Measurements from ENCODE around the gene ZNF343. TPM values are rescaled to one million over a fixed set of nuclear protein-coding genes. Genes with fewer than 3 reads are reported as not detected.

The ZNF343 gene
- total RNA-seq, 1 donor from 2014 or later = 6.9 TPM

DNA sequence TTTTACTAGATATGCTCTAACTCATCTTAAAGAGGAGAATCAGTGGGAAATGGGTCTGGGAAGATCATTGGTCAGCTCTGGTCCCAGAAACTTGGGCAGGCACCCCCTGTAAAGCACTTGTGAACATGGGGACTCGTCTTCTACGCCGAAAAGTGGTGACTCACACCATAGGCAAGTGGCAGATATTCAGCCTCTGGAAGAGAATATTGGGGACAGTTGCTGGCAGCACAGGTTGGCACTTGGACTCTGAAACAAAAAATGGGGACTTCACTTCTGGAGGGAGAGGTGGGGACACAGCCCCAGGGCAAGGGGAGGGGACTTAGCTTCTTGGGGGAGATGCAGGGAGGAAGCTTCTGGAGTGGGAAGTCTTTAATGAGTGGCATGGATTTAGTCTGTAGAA is 11.9 kb upstream of the ZNF343 start:
- no peak for DNase-seq (ENCODE audit: low read depth)
- no peak overlapping the region for H3K4me3 ChIP-seq (ENCODE audit: low read depth, low read length)
- TF ChIP-seq, protein P1, sequence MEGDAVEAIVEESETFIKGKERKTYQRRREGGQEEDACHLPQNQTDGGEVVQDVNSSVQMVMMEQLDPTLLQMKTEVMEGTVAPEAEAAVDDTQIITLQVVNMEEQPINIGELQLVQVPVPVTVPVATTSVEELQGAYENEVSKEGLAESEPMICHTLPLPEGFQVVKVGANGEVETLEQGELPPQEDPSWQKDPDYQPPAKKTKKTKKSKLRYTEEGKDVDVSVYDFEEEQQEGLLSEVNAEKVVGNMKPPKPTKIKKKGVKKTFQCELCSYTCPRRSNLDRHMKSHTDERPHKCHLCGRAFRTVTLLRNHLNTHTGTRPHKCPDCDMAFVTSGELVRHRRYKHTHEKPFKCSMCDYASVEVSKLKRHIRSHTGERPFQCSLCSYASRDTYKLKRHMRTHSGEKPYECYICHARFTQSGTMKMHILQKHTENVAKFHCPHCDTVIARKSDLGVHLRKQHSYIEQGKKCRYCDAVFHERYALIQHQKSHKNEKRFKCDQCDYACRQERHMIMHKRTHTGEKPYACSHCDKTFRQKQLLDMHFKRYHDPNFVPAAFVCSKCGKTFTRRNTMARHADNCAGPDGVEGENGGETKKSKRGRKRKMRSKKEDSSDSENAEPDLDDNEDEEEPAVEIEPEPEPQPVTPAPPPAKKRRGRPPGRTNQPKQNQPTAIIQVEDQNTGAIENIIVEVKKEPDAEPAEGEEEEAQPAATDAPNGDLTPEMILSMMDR (conservative IDR thresholded peaks at IDR 0.05; ENCODE audit: low read depth, low read length) = no peak

DNA sequence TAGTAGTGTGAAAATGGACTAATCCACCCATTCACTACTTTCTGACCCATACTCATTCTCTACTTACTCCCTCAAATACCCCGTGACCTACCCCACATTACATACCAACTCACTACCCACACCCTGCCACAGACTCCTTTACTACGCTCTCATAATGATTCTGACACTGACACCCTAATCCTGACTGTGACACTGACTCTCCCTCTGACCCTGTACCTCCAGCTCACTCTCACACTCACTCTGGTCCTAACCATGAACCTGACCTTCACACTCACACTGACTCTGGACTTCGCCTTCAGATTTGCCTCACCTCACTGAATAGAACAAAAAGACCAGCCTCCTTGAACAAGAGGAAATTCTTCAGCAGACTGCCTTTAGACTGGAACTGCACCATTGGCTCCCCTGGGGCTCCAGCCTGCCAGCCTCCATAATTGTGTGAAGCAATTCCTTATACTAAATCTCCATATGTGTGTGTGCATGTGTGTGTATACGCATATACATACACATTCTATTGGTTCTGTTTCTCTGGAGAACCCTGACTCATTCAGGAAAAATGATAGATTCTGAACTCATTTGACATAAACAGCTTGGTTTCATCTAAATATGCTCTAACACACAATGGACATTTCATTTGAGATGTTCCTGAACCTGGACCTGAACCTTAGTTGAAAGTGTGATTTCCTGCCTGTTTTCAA is 10.5 kb upstream of the ZNF343 start:
- TF ChIP-seq, protein P1 (conservative IDR thresholded peaks at IDR 0.05; ENCODE audit: low read depth, low read length) = no peak
- no peak for DNase-seq (ENCODE audit: low read depth)
- no peak overlapping the region for H3K4me3 ChIP-seq (ENCODE audit: low read depth, low read length)

DNA sequence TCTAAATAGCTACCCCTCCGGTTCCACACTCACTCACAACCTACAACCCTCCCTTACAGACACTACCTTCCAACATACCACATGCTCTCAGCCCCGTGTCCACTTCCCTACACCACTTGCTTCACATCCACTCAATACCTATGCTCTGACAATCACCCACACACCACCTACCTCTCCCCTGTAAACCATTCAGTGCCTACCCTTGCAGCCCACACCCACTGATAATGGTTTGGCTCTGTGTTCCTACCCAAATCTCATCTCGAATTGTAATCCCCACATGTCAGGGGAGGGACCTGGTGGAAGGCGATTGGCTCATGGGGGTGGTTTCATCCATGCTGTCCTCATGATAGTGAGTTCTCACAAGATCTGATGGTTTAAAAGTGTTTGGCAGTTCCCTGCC is 9.8 kb upstream of the ZNF343 start:
- no peak for DNase-seq (ENCODE audit: low read depth)
- TF ChIP-seq, protein P1 (conservative IDR thresholded peaks at IDR 0.05; ENCODE audit: low read depth, low read length) = no peak
- H3K4me3 ChIP-seq (ENCODE audit: low read depth, low read length) = no peak overlapping the region

DNA sequence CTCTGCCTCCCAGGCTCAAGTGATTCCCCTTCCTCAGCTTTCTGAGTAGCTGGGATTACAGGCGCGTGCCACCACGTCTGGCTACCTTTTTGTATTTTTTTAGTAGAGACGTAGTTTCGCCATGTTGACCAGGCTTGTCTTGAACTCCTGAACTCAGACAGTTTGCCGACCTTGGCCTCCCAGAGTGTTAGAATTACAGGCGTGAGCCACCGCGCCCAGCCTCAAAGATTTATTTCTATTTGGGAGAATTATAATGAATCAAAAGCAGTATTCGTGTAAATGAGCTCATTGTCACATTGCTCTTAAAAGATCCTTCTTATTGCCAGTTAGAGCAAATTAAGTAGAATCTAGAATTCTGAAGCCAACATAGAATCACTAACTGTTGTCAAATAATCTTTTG is 9.4 kb upstream of the ZNF343 start:
- no peak for DNase-seq (ENCODE audit: low read depth)
- H3K4me3 ChIP-seq (ENCODE audit: low read depth, low read length) = no peak overlapping the region
- TF ChIP-seq, protein P1 (conservative IDR thresholded peaks at IDR 0.05; ENCODE audit: low read depth, low read length) = no peak

DNA sequence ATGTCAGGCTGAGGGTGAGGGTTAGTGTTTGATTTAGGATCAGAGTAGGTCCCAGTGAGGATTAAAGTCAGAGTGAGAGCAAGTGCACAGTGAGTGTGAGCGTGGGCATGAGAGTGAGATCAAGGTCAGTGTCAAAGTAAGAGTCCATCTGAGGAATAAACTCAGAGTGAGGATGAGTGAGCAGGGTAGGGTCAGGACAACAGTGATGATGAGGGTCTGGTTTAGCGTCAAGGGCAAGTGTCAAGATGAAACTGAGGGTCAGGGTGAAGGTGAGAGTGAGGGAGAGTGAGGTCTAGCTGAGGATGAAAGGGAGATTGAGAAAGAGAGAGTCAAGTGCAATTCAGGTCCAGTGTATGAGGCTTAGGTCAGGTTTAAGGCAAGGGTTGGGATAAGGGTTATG is 7.7 kb upstream of the ZNF343 start:
- H3K4me3 ChIP-seq (ENCODE audit: low read depth, low read length) = no peak overlapping the region
- TF ChIP-seq, protein P1 (conservative IDR thresholded peaks at IDR 0.05; ENCODE audit: low read depth, low read length) = no peak
- no peak for DNase-seq (ENCODE audit: low read depth)

DNA sequence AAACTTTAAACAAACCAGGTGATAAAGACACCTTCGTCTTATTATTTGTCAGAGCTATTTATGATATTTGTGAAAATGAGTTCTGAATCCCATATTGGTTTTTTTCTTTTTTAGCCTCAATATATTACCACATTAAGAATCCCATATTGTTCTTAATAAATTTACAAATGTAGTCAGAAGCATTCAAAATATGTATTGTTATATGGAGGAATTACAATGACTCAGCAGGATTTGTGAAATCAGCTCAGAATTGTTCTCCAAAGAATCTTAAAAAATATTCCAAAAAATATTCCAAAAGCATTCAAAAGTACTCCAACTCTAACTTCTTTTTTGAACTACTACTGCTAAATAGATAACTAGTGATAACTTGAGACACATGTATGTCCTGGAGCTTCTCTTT is 6.5 kb upstream of the ZNF343 start:
- no peak for DNase-seq (ENCODE audit: low read depth)
- TF ChIP-seq, protein P1 (conservative IDR thresholded peaks at IDR 0.05; ENCODE audit: low read depth, low read length) = no peak
- no peak overlapping the region for H3K4me3 ChIP-seq (ENCODE audit: low read depth, low read length)

DNA sequence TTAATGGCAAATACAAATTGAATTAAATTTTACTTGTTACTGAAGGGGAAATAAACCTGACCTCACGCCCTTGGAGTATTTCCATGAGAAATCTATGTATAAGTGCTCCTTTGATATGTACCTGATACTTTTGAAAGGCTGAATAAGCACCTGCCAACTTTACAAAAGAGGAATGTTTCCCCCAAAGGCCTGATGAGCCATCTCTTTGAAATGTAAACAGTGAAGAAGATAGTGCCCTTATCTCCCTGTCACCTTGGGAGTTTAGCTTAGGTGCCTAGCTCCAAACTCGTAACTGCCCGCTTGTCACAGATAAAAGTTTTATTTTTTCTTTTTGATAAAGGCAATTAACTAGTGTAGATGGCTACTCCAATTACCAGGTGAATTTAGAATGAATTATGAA is 1.1 kb upstream of the ZNF343 start:
- no peak for DNase-seq (ENCODE audit: low read depth)
- peak overlapping the region; percentile 94 for H3K4me3 ChIP-seq (ENCODE audit: low read depth, low read length)
- TF ChIP-seq, protein P1 (conservative IDR thresholded peaks at IDR 0.05; ENCODE audit: low read depth, low read length) = no peak
